GM12878 (cell line): Measurements from ENCODE around the gene DPH6.

Experiments
- ASH2L ChIP-seq: fragments of 300-600, 200-600 bp; sonication (generic); IDR thresholded peaks from 2 replicates; pipeline ENCODE4 v1.6.1; 2017; ENCODE audit warnings: low read depth, mild to moderate bottlenecking, borderline replicate concordance
- DPF2 ChIP-seq: fragments of 450-650 bp; IDR thresholded peaks from 2 replicates; pipeline ENCODE4 v1.6.1; 2017; ENCODE audit warnings: mild to moderate bottlenecking
- IKZF1 ChIP-seq: fragments of 450-650 bp; conservative IDR thresholded peaks from 2 replicates; pipeline ENCODE4 v1.6.1; 2017; ENCODE audit warnings: antibody characterized with exemption, mild to moderate bottlenecking
- POLR2A ChIP-seq: IDR thresholded peaks from 2 replicates; pipeline ENCODE4 v1.6.1; 2011; ENCODE audit warnings: low read depth, mild to moderate bottlenecking, low read length
- POLR2AphosphoS5 ChIP-seq: IDR thresholded peaks from 2 replicates; pipeline ENCODE4 v1.6.1; 2011; ENCODE audit warnings: mild to moderate bottlenecking, low read length, inconsistent platforms
- RAD21 ChIP-seq: IDR thresholded peaks from 2 replicates; pipeline ENCODE4 v1.6.1; 2011; ENCODE audit warnings: mild to moderate bottlenecking, low read depth, low read length, moderate library complexity; ENCODE audit not compliant: insufficient read depth
- SREBF2 ChIP-seq: IDR thresholded peaks from 2 replicates; pipeline ENCODE4 v1.6.1; 2012; ENCODE audit warnings: mild to moderate bottlenecking, low read length
- TCF7 ChIP-seq: IDR thresholded peaks from 2 replicates; pipeline ENCODE4 v1.6.1; 2014; ENCODE audit warnings: antibody characterized with exemption, borderline replicate concordance
- YBX1 ChIP-seq: fragments of 450-650 bp; IDR thresholded peaks from 2 replicates; pipeline ENCODE4 v1.6.1; 2016; ENCODE audit warnings: antibody characterized with exemption
- YY1 ChIP-seq: IDR thresholded peaks from 2 replicates; pipeline ENCODE4 v1.6.1; 2011; ENCODE audit warnings: low read depth, mild to moderate bottlenecking, low read length
- TF ChIP-seq, protein P1 (sequence below), 3 experiments: IDR thresholded peaks in 2 of 3; conservative IDR thresholded peaks in 1 of 3; 2 replicates each; pipeline ENCODE4 v1.5.1; 2011; ENCODE audit warnings: low read depth in 3 of 3, low read length in 3 of 3, mild to moderate bottlenecking in 3 of 3, control low read depth in 2 of 3, moderate library complexity in 2 of 3, inconsistent platforms in 1 of 3, mixed read lengths in 1 of 3; ENCODE audit not compliant: control insufficient read depth in 2 of 3, insufficient read depth in 1 of 3; ENCODE audit errors: extremely low read depth in 1 of 3
- TF ChIP-seq, protein P2 (sequence below): IDR thresholded peaks from 2 replicates; pipeline ENCODE4 v1.6.1; 2012; ENCODE audit warnings: mild to moderate bottlenecking, low read depth, low read length
- TF ChIP-seq, protein P3 (sequence below): IDR thresholded peaks from 2 replicates; pipeline ENCODE4 v1.6.1; 2012; ENCODE audit warnings: improper control_type of control experiment, low read depth, low read length; ENCODE audit not compliant: insufficient replicate concordance

DNA sequence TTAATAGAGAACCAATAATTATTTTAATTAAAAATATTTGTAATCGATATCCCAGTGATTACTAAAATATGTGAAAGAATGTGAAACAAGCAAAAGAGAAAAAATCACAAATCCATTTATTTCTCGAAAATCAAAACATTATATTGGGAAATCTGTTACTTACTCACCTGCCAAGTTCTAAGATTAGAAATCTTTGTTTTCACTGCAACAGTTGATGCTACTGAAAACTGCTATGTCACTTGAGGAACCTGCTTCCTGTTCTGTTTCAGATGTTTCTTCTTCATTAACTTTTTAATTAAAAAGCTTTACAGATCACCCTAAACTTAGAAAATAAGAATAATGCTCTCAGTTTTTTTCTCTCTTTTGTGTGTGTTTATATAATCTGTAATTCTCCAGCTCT, 13.7 kb upstream of the DPH6 start:
- TF ChIP-seq SREBF2 (no peak), YBX1 (no peak), POLR2A (no peak), YY1 (no peak), POLR2AphosphoS5 (no peak), TCF7 (no peak), RAD21 (no peak), DPF2 (no peak), IKZF1 (no peak), ASH2L (no peak)
- TF ChIP-seq, protein P1, sequence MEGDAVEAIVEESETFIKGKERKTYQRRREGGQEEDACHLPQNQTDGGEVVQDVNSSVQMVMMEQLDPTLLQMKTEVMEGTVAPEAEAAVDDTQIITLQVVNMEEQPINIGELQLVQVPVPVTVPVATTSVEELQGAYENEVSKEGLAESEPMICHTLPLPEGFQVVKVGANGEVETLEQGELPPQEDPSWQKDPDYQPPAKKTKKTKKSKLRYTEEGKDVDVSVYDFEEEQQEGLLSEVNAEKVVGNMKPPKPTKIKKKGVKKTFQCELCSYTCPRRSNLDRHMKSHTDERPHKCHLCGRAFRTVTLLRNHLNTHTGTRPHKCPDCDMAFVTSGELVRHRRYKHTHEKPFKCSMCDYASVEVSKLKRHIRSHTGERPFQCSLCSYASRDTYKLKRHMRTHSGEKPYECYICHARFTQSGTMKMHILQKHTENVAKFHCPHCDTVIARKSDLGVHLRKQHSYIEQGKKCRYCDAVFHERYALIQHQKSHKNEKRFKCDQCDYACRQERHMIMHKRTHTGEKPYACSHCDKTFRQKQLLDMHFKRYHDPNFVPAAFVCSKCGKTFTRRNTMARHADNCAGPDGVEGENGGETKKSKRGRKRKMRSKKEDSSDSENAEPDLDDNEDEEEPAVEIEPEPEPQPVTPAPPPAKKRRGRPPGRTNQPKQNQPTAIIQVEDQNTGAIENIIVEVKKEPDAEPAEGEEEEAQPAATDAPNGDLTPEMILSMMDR (IDR thresholded peaks at IDR 0.05 in 2 of 3, conservative IDR thresholded peaks at IDR 0.05 in 1 of 3; ENCODE audit: control insufficient read depth in 2 of 3, extremely low read depth in 1 of 3, insufficient read depth in 1 of 3, low read depth in 3 of 3, low read length in 3 of 3) = no peak
- TF ChIP-seq, protein P2, sequence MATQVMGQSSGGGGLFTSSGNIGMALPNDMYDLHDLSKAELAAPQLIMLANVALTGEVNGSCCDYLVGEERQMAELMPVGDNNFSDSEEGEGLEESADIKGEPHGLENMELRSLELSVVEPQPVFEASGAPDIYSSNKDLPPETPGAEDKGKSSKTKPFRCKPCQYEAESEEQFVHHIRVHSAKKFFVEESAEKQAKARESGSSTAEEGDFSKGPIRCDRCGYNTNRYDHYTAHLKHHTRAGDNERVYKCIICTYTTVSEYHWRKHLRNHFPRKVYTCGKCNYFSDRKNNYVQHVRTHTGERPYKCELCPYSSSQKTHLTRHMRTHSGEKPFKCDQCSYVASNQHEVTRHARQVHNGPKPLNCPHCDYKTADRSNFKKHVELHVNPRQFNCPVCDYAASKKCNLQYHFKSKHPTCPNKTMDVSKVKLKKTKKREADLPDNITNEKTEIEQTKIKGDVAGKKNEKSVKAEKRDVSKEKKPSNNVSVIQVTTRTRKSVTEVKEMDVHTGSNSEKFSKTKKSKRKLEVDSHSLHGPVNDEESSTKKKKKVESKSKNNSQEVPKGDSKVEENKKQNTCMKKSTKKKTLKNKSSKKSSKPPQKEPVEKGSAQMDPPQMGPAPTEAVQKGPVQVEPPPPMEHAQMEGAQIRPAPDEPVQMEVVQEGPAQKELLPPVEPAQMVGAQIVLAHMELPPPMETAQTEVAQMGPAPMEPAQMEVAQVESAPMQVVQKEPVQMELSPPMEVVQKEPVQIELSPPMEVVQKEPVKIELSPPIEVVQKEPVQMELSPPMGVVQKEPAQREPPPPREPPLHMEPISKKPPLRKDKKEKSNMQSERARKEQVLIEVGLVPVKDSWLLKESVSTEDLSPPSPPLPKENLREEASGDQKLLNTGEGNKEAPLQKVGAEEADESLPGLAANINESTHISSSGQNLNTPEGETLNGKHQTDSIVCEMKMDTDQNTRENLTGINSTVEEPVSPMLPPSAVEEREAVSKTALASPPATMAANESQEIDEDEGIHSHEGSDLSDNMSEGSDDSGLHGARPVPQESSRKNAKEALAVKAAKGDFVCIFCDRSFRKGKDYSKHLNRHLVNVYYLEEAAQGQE = no peak
- TF ChIP-seq, protein P3, sequence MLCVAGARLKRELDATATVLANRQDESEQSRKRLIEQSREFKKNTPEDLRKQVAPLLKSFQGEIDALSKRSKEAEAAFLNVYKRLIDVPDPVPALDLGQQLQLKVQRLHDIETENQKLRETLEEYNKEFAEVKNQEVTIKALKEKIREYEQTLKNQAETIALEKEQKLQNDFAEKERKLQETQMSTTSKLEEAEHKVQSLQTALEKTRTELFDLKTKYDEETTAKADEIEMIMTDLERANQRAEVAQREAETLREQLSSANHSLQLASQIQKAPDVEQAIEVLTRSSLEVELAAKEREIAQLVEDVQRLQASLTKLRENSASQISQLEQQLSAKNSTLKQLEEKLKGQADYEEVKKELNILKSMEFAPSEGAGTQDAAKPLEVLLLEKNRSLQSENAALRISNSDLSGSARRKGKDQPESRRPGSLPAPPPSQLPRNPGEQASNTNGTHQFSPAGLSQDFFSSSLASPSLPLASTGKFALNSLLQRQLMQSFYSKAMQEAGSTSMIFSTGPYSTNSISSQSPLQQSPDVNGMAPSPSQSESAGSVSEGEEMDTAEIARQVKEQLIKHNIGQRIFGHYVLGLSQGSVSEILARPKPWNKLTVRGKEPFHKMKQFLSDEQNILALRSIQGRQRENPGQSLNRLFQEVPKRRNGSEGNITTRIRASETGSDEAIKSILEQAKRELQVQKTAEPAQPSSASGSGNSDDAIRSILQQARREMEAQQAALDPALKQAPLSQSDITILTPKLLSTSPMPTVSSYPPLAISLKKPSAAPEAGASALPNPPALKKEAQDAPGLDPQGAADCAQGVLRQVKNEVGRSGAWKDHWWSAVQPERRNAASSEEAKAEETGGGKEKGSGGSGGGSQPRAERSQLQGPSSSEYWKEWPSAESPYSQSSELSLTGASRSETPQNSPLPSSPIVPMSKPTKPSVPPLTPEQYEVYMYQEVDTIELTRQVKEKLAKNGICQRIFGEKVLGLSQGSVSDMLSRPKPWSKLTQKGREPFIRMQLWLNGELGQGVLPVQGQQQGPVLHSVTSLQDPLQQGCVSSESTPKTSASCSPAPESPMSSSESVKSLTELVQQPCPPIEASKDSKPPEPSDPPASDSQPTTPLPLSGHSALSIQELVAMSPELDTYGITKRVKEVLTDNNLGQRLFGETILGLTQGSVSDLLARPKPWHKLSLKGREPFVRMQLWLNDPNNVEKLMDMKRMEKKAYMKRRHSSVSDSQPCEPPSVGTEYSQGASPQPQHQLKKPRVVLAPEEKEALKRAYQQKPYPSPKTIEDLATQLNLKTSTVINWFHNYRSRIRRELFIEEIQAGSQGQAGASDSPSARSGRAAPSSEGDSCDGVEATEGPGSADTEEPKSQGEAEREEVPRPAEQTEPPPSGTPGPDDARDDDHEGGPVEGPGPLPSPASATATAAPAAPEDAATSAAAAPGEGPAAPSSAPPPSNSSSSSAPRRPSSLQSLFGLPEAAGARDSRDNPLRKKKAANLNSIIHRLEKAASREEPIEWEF = no peak
